Measurements from ENCODE around the gene KCNK16.
A peak's percentile ranks its signal among the peaks of the same experiment; 100 is the strongest.

The KCNK16 gene

GRCh38 chr6:39341352-39341751 lies 18.9 kb upstream of the KCNK16 start:
- DNase-seq: no peak

- peak; percentile 95 for DNase-seq
Observed at GRCh38 chr6:39339868-39340550, 17.5 kb upstream of the KCNK16 start.

GRCh38 chr6:39339096-39339867 lies 16.8 kb upstream of the KCNK16 start:
- peak; percentile 14 for DNase-seq

GRCh38 chr6:39338397-39338796 lies 15.9 kb upstream of the KCNK16 start:
- DNase-seq: no peak

DNA sequence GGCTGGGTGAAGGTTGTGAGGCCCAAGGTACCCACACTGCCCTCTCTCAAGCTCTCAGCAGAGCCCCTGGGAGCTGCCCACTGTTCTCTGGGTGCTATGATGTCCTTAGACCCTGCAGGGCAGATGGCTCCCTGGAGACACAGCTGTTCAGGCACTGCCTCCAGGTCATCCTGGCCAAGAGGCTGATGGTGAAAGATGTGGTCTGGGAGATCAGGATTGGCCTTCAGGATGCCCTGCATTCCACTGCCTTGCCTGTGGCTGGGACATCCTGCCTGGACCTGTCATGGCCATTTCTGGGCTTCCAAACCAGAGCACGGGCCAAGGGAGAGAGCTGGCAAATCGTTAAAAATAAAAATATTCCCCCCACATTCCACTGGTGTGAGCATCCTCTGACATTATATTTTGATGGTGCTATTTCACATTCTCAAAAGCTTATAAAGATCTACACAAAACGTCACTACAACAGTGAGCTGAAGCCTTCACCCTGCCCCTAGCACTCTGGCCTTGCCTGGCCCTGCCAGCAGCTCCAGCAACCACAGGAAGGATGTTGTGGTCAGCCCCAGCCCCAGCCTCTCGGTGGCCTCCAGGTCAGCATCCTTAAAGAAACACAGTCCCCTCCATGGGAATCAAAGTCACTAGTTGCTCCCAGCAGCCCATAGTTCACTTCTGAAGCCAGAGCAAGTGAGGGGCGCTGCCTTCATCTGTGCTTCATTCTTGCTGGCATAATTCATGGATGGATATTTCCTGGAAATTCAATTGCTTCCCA lies 13.5 kb upstream of the KCNK16 start:
- no peak for DNase-seq

DNA sequence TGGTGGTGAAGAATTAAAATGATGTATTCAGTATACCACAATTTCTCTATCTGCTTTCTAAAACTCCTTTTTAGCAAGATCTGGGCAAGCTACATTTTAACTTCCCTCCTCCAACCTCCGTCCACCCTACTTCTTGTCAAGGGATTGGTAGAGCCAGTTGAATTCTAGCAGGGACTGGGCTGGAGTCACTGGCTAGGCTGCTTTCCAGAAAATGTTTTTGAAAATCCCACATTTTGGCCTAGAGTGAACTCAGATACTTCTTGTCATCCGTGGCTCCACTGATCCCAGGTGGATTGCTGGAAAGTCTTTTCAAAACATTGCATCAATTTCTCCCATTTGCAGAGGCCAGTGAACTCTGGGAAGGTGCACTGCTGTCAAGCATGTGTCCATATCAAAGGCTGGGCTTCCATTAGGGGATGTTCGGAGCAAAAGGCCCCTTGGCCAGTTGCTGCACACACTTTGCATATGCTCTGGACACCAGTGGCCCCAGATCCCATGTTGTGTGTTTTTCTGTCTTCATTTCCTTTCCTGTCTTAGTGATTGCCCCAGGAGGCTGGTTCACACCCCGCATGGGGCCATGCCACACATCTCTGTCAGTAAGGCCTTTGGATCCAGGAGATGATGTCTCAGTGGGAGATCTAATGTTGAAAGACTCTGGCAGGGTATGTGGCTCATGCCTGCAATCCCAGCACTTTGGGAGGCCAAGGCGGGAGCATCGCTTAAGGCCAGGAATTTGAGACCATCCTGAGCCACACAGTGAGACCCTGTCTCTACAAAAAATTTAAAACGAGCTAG lies 11.3 kb upstream of the KCNK16 start:
- no peak for DNase-seq

DNA sequence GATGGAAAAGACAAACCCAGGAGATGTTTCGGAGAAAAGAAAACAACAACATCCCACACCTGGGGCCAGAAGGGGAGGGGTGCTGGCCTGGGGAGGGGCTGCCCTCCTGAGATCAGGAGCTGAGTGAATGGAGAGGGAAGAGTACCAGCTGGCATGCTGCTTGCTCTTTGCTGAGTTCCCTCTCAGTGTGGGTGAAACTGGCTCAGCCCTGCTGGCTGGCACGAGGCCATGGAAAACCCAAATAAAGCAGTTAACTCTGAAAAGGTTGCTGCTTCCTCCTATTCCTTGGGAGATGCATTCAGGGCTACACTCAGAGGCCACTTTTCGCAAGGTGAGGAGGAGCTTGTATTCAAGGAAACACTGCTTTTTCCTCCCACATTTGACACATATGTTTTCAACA lies 8.0 kb upstream of the KCNK16 start:
- peak; percentile 55 for DNase-seq

DNA sequence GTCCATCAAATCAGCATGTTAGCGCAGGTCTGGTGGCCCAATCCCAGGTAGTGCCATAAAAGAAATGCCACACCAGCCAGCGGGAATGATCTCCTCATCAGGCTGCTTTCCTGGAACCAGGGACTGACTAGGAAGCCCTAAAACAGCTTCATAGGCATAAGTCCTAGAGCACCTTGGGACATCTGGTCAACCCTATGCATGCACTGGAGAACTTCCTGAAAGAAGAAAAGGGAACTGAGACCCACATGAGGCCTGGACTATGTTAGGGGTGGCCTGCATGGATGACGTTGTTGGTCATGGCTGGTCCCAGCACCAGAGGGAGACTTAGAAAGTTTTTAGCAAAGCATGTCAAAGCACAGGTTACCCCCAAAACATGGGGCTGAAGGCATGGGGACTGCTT lies 7.6 kb upstream of the KCNK16 start:
- DNase-seq: peak; percentile 50

DNA sequence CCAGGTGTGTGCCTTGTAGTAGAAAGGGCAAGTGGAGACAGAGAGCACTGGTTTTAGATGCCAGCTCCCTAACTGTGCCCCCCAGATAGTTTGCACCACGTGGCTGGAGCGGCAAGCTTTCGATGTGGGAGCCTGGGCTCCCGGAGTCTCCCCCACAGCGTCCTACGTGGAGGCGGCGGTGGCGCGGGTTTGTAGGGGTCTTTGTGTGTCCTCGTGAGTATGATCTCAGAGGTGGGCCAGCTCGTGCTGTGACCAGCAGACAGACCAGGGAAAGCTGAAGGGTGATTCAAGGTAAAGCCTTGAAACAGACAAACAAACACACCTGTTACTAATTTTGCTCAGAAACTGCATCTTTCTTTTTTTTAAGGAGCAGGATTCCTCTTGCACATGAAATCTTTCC lies 5.6 kb upstream of the KCNK16 start:
- DNase-seq: no peak

- no peak for DNase-seq
Observed at GRCh38 chr6:39327507-39327906, 5.0 kb upstream of the KCNK16 start.

GRCh38 chr6:39321761-39322160 lies 741 bp downstream of the KCNK16 start:
- no peak for DNase-seq

DNA sequence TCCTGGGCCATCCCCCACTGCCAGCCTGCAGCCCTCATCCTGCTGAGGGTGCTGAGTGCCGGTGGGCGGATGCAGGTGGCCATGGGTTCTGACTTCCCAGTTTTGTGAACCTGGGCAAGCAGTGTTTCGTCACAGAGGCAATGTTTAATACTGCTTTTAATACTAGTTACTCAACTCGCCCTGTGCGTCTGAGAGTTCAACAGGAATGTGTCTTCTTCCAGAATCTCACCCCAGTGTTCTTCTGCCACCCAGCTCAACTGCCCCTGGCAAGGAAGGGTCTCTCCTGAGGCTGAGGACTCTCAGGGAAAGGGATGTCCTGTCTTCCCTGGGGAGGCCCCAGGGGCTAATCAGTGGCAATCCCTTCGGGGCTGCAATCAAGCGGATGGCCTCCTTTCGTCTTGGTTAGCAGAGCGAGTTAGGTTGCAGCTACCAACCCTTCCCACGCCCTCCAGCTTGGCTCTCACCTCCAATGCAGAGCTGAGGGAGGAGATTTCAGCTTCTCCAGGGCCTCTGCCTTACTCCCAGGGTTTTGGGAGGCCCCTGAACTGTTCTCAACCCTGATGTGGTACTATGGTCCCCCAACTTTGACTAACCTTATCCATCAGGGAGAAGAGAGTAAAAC lies 2.0 kb downstream of the KCNK16 start:
- no peak for DNase-seq

- no peak for DNase-seq
Observed at GRCh38 chr6:39319621-39320362, 2.7 kb downstream of the KCNK16 start.

GRCh38 chr6:39317256-39317655 lies 5.2 kb downstream of the KCNK16 start:
- no peak for DNase-seq

- DNase-seq: no peak
Observed at GRCh38 chr6:39314273-39314795, 8.2 kb downstream of the KCNK16 start, which contains the start of gene KCNK17. Gene KCNK17, minus strand, starts transcription at chr6:39314419. Its CDS starts 99 bp downstream, at chr6:39314320.

DNA sequence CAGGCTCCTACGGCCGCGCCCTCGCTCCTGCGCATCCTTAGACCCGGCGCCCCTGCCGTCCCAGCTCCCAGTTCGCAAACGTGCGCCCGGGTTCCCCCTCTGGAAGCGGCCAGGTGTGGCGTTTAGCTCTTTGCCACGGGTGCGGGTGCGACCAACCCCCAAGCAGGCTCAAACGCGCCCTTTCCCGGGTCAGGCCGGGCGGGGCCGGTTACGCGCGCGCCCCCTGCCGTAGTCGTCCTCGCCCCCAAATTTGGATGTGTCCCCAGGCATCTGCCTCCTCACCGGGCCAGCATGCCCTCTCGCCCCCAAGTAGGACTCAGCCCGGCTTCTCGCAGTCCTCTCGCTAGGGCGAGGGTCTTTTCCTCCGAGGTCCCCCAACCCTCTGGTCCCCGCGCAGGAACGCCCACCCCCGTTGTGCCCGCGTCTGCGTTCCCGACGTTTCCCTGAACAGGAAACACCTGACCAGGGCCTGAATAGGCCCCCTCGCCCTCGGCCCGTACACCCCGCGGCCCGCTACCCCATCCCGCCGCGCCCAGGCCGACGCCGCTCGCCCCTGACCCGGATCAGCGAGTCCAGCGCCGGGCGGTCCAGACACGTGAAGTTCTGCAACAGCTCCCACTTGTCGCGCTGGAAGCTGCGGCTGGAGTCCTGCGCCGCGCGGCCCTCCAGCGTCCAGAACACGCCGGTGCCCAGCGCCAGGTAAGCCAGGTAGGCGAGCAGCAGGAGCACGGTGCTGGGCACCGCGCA lies 8.8 kb downstream of the KCNK16 start:
- DNase-seq: no peak

GRCh38 chr6:39312912-39313525 lies 9.5 kb downstream of the KCNK16 start:
- no peak for DNase-seq

GRCh38 chr6:39310542-39310941 lies 12.0 kb downstream of the KCNK16 start:
- DNase-seq: no peak

DNA sequence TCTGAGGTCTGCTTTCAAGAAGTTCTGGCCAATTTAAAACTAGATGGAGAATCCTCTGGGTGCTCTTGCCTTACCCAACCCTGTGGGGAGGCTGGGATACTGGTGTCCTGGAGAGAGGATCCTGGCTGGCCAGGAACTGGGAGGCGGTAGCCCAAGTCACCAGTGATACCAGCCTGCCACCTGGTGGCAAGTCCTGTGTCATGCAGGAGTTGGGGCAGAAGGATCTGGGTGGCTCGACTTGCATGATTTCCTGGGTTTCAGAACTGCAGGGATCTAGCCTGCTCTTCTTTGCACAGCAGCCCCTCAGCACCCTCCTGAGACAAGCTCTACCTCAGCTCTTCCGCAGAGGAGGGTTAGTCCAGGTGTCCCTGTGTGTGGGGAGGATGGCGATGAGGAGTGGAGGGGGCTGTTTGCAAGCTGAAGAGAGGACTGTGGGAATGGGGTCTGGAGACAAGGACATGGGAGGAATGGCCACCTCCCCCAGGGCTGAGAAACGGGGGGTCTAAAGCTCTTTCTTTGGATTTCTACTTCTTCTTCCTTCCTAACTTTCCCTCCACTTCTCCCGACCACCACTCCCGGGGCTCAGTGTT lies 12.5 kb downstream of the KCNK16 start:
- DNase-seq: peak; percentile 62

DNA sequence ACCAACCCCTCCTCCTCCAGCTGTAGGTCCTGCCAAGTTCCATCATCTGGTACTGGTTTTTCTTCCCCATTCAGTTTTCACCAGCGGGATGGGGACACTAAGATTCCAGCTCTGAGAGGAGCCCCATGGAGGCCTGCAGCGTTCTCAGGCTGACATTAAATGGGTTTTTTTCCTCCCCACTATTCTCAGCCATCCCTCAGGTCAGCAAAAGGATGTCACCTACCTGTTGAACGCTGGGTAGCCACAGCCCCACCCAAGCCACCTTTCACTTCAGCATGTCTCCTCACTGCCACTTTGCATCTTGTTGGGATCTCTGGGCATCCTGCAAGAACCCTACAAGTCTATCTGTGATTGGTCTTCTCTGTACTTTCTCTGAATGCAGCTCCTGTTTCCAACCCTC lies 15.0 kb downstream of the KCNK16 start:
- DNase-seq: no peak

Data from NCI-H510A (cell line).